Tongue (tissue), 2 donors: ENCODE results near the gene GRB10. TPM values are rescaled to one million over a fixed set of nuclear protein-coding genes. Genes with fewer than 3 reads are reported as not detected.
"Not testable (repeated sequence)": the region's sequence is repeated elsewhere in the genome, so short reads cannot be mapped to it uniquely, and the experiment has no call there.

Experiments
- DNase-seq: peaks from one replicate; pipeline ENCODE4 v3.0.0-alpha.2; 2015
- total RNA-seq: library from RNA; depleted of rRNA; stranded (reverse); fragments of >200 nt; gene quantifications from one replicate; pipeline ENCODE4 v1.2.3, GENCODE V29; 2014

GRB10 gene
- total RNA-seq, 1 donor from 2014 or later, result 28.5 TPM

- no peak for DNase-seq
Measured at GRCh38 chr7:50778189-50778588, 4.5 kb downstream of the GRB10 start.

- no peak for DNase-seq
Measured at GRCh38 chr7:50775836-50776235, 6.9 kb downstream of the GRB10 start.

- DNase-seq, result no peak
Measured at GRCh38 chr7:50775231-50775630, 7.5 kb downstream of the GRB10 start.

GRCh38 chr7:50774319-50774718 lies 8.4 kb downstream of the GRB10 start:
- no peak for DNase-seq

GRCh38 chr7:50773071-50773470 lies 9.6 kb downstream of the GRB10 start:
- not testable (repeated sequence) for DNase-seq

- no peak for DNase-seq
Measured at GRCh38 chr7:50771120-50772002, 11.3 kb downstream of the GRB10 start.

GRCh38 chr7:50768485-50769474 lies 13.9 kb downstream of the GRB10 start:
- DNase-seq, result peak; percentile 16

- no peak for DNase-seq
Measured at GRCh38 chr7:50766849-50767207, 15.9 kb downstream of the GRB10 start.

GRCh38 chr7:50766106-50766848 lies 16.4 kb downstream of the GRB10 start:
- DNase-seq, result no peak

GRCh38 chr7:50762337-50762736 lies 20.4 kb downstream of the GRB10 start:
- no peak for DNase-seq

- no peak for DNase-seq
Measured at GRCh38 chr7:50761713-50762112, 21.0 kb downstream of the GRB10 start.

GRCh38 chr7:50757703-50758390 lies 24.8 kb downstream of the GRB10 start:
- no peak for DNase-seq

- DNase-seq, result no peak
Measured at GRCh38 chr7:50756180-50756579, 26.5 kb downstream of the GRB10 start.

GRCh38 chr7:50754684-50755083 lies 28.0 kb downstream of the GRB10 start:
- DNase-seq, result no peak

- no peak for DNase-seq
Measured at GRCh38 chr7:50754241-50754640, 28.5 kb downstream of the GRB10 start.

GRCh38 chr7:50752422-50752821 lies 30.3 kb downstream of the GRB10 start:
- no peak for DNase-seq

- no peak for DNase-seq
Measured at GRCh38 chr7:50751146-50751545, 31.6 kb downstream of the GRB10 start.

- no peak for DNase-seq
Measured at GRCh38 chr7:50749896-50750295, 32.8 kb downstream of the GRB10 start.

- DNase-seq, result no peak
Measured at GRCh38 chr7:50748472-50748871, 34.2 kb downstream of the GRB10 start.

- DNase-seq, result no peak
Measured at GRCh38 chr7:50745835-50746234, 36.9 kb downstream of the GRB10 start.

- no peak for DNase-seq
Measured at GRCh38 chr7:50745336-50745735, 37.4 kb downstream of the GRB10 start.

- DNase-seq, result no peak
Measured at GRCh38 chr7:50743893-50744292, 38.8 kb downstream of the GRB10 start.
